ENCODE results near the gene CYBRD1. TPM values are rescaled to one million over a fixed set of nuclear protein-coding genes. Genes with fewer than 3 reads are reported as not detected.
"Not testable (repeated sequence)": the region's sequence is repeated elsewhere in the genome, so short reads cannot be mapped to it uniquely, and the experiment has no call there.

The CYBRD1 gene
- total RNA-seq, 4 donors from 2014 or later, result 462 to 802 (median 490) TPM

DNA sequence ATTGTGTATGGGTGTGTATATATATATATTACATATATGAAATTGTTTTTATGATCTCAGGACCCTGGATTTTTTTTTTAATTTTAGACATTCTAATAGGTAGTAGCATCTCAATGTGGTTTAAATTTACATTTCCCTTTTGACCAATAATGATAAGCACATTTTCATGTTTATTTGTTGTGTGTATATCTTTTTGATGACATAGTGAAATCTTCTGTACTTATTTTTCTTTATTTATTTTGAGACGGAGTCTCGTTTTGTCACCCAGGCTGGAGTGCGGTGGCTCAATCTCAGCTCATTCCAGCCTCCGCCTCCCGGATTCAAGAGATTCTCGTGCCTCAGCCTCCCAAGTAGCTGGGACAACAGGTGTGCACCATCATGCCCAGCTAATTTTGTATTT lies 35.1 kb upstream of the CYBRD1 start:
- Histone ChIP-seq H3K9me3 (no peaks in the 10 kb centered on the region), H3K4me3 (replicated peaks in 1 of 3) (no peak overlapping the region), H3K27me3 (no peaks in the 10 kb centered on the region), H3K27ac (no peak overlapping the region), H3K4me1 (peaks cover 6 to 12% of the 10 kb centered on the region in 2 donors), H3K36me3 (no peaks in the 10 kb centered on the region)
- 95 to 99% methylated on average over 6 of the region's 6 CpGs for WGBS, 2 donors
- TF ChIP-seq, protein P1, sequence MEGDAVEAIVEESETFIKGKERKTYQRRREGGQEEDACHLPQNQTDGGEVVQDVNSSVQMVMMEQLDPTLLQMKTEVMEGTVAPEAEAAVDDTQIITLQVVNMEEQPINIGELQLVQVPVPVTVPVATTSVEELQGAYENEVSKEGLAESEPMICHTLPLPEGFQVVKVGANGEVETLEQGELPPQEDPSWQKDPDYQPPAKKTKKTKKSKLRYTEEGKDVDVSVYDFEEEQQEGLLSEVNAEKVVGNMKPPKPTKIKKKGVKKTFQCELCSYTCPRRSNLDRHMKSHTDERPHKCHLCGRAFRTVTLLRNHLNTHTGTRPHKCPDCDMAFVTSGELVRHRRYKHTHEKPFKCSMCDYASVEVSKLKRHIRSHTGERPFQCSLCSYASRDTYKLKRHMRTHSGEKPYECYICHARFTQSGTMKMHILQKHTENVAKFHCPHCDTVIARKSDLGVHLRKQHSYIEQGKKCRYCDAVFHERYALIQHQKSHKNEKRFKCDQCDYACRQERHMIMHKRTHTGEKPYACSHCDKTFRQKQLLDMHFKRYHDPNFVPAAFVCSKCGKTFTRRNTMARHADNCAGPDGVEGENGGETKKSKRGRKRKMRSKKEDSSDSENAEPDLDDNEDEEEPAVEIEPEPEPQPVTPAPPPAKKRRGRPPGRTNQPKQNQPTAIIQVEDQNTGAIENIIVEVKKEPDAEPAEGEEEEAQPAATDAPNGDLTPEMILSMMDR (IDR thresholded peaks at IDR 0.05), result no peak
- TF ChIP-seq POLR2A (IDR thresholded peaks at IDR 0.05), result no peak
- no peak for DNase-seq
- intact Hi-C loops (cut with DNase I), result no loop called here

DNA sequence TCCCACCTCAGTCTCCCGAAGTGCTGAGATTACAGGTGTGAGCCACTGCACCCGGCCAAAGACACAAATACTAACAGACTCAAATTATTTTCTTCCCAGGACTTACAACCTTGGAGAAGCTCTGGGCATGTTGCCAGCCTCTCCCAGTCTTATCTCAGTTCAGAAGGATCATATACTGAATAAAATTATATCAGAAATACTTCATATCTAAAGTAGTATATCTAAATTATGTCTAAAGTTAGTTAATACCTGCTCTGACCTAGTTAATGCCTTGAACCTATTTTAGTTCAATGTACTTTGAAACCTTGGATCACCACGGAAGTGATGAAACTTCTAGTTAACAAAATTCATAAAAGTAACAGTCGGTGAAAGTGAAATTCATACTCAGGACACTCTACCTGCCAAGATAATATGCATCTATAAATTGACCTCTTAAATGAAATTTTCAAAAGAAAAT lies 34.4 kb upstream of the CYBRD1 start:
- Histone ChIP-seq H3K4me3 (replicated peaks in 1 of 3) (no peak overlapping the region), H3K27ac (peak overlapping the region in 2 of 3 donors; percentile 17 to 36), H3K27me3 (no peaks in the 10 kb centered on the region), H3K36me3 (no peaks in the 10 kb centered on the region), H3K4me1 (peaks cover 6 to 12% of the 10 kb centered on the region in 2 donors), H3K9me3 (no peaks in the 10 kb centered on the region)
- 71% methylated on average over 4 of the region's 4 CpGs for WGBS, 2 donors
- TF ChIP-seq, protein P1 (IDR thresholded peaks at IDR 0.05), result no peak
- TF ChIP-seq POLR2A (IDR thresholded peaks at IDR 0.05), result no peak
- intact Hi-C loops (cut with DNase I), result no loop called here
- DNase-seq, result peak; percentile 61 to 62

DNA sequence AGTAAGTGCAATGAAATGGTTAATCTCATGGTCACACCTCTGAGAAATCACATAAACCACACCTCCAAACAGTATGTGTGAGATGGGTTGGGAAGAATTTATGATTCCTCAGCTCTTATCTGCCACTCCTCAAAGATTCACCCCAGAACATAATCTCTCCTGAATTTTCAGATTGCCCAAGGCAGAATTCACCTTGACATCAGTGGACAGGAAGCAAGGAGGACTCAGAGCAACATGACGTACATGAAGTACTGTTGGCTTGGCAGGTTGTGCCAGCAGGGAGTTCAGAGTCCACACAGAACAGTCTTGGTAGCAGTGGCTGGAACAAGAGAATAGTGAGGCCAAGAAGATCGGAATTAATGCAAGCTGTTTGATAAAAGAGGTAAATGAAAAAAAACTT lies 31.7 kb upstream of the CYBRD1 start:
- H3K27me3 ChIP-seq, result no peaks in the 10 kb centered on the region
- no peak for DNase-seq
- 91 to 93% methylated on average over 2 of the region's 2 CpGs for WGBS, 2 donors
- H3K4me1 ChIP-seq, result peaks cover 6 to 12% of the 10 kb centered on the region in 2 donors
- intact Hi-C loops (cut with DNase I), result no loop called here
- TF ChIP-seq, protein P1 (IDR thresholded peaks at IDR 0.05), result no peak
- no peak for TF ChIP-seq POLR2A (IDR thresholded peaks at IDR 0.05)
- no peaks in the 10 kb centered on the region for H3K9me3 ChIP-seq
- H3K27ac ChIP-seq, result no peak overlapping the region
- no peak overlapping the region for H3K4me3 ChIP-seq (replicated peaks in 1 of 3)
- H3K36me3 ChIP-seq, result no peaks in the 10 kb centered on the region

DNA sequence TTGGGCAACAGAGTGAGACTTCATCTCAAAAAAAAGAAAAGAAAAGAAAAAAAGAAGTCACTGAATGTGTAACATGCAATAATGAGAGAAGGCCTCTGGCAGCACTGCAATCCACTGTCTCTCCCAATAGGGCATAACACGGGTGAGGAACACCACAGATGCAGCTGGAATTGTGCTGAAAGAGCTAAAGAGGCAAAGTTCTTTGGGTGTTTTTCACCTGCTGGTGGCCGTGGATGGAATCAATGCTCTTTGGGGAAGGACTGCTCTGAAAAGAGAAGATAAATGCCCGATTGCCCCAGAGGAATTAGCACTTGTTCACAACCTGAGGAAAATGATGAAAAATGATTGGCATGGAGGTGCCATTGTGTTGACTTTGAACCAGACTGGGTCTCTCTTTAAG lies 31.0 kb upstream of the CYBRD1 start:
- intact Hi-C loops (cut with DNase I), result no loop called here
- Histone ChIP-seq H3K4me1 (peaks cover 6 to 12% of the 10 kb centered on the region in 2 donors), H3K27ac (no peak overlapping the region), H3K9me3 (no peaks in the 10 kb centered on the region), H3K36me3 (no peaks in the 10 kb centered on the region), H3K4me3 (replicated peaks in 1 of 3) (no peak overlapping the region), H3K27me3 (no peaks in the 10 kb centered on the region)
- TF ChIP-seq POLR2A (IDR thresholded peaks at IDR 0.05), result no peak
- TF ChIP-seq, protein P1 (IDR thresholded peaks at IDR 0.05), result no peak
- DNase-seq, result peak in 1 of 2 donors; percentile 28
- 78 to 82% methylated on average over 3 of the region's 3 CpGs for WGBS, 2 donors

DNA sequence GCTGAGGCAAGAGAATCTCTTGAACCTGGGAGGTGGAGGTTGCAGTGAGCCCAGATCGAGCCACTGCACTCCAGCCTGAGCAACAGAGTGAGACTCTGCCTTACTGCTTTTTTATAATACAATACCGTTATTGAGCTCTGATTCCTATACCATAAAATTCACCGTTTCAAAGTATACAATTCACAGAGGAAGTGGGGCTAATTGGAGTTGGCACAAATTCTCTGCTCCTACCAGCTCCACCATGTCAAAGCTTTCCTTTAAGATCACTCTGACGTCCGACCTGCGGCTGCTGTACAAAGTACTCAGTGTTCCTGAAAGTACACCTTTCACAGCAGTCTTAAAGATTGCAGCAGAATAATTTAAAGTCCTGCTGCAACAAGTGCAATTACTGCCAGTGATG lies 29.6 kb upstream of the CYBRD1 start:
- Histone ChIP-seq H3K4me1 (peaks cover 3 to 9% of the 10 kb centered on the region in 2 donors), H3K9me3 (no peaks in the 10 kb centered on the region), H3K27ac (no peak overlapping the region), H3K27me3 (no peaks in the 10 kb centered on the region), H3K36me3 (no peaks in the 10 kb centered on the region), H3K4me3 (replicated peaks in 1 of 3) (no peak overlapping the region)
- intact Hi-C loops (cut with DNase I), result no loop called here
- WGBS, 2 donors, result 40 to 49% methylated on average over 6 of the region's 6 CpGs
- DNase-seq, result no peak
- TF ChIP-seq POLR2A (IDR thresholded peaks at IDR 0.05), result no peak
- TF ChIP-seq, protein P1 (IDR thresholded peaks at IDR 0.05), result no peak

DNA sequence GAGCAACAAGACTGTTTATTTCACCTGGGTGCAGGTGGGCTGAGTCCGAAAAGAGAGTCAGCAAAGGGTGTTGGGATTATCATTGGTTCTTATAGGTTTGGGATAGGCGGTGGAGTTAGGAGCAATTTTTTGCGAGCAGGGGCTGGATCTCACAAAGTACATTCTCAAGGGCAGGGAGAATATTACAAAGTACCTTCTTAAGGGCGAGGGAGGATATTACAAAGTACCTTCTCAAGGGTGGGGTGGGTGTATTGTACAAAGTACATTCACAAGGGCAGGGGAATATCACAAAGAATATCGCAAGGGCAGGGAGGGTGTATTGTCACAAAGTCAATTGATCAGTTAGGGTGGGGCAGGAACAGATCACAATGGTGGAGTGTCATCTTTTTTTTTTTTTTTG lies 24.6 kb upstream of the CYBRD1 start:
- intact Hi-C loops (cut with DNase I); H3K27me3 ChIP-seq; H3K9me3 ChIP-seq; H3K27ac ChIP-seq; H3K36me3 ChIP-seq; H3K4me1 ChIP-seq; DNase-seq; H3K4me3 ChIP-seq (replicated peaks in 1 of 3): not testable (repeated sequence)
- WGBS, 2 donors, result 94 to 99% methylated on average over 5 of the region's 5 CpGs
